Esophagus muscularis mucosa (tissue), 4 donors: ENCODE results near the gene TMEM120B.

Source experiments
- EP300 ChIP-seq: sonication (generic); formaldehyde crosslinking; IDR thresholded peaks from one replicate; pipeline ENCODE4 v1.6.1; 2017; ENCODE audit warnings: antibody characterized with exemption
- POLR2A ChIP-seq: fragments of 450-650 bp; IDR thresholded peaks from one replicate; pipeline ENCODE4 v1.6.1; 2017; ENCODE audit warnings: antibody characterized with exemption, moderate library complexity, mild to moderate bottlenecking, low read depth
- POLR2AphosphoS5 ChIP-seq, 2 donors: sonication (generic); formaldehyde crosslinking; IDR thresholded peaks; one replicate each; pipeline ENCODE4 v1.6.1; 2017; ENCODE audit warnings: antibody characterized with exemption in 2 of 2
- TF ChIP-seq, protein P1 (sequence below), 3 experiments: fragments of 200-600 bp in 2 of 3; fragments of 450-650 bp in 1 of 3; sonication (generic) in 2 of 3; IDR thresholded peaks; one replicate each; pipeline ENCODE4 v1.5.1; 2017 to 2019; ENCODE audit warnings: antibody characterized with exemption in 3 of 3, mild to moderate bottlenecking in 2 of 3, moderate library complexity in 1 of 3

- TF ChIP-seq, protein P1, sequence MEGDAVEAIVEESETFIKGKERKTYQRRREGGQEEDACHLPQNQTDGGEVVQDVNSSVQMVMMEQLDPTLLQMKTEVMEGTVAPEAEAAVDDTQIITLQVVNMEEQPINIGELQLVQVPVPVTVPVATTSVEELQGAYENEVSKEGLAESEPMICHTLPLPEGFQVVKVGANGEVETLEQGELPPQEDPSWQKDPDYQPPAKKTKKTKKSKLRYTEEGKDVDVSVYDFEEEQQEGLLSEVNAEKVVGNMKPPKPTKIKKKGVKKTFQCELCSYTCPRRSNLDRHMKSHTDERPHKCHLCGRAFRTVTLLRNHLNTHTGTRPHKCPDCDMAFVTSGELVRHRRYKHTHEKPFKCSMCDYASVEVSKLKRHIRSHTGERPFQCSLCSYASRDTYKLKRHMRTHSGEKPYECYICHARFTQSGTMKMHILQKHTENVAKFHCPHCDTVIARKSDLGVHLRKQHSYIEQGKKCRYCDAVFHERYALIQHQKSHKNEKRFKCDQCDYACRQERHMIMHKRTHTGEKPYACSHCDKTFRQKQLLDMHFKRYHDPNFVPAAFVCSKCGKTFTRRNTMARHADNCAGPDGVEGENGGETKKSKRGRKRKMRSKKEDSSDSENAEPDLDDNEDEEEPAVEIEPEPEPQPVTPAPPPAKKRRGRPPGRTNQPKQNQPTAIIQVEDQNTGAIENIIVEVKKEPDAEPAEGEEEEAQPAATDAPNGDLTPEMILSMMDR (IDR thresholded peaks at IDR 0.05): no peak
- TF ChIP-seq EP300 (no peak), POLR2AphosphoS5 (IDR thresholded peaks at IDR 0.05) (no peak), POLR2A (no peak)
These were observed 104.5 kb downstream of the TMEM120B start for GRCh38 chr12:121816925-121817647.
